Liver (tissue), 9 donors: ENCODE measurements around the gene MYO5A. TPM values are rescaled to one million over a fixed set of nuclear protein-coding genes. Genes with fewer than 3 reads are reported as not detected.
"Not testable (repeated sequence)": the region's sequence is repeated elsewhere in the genome, so short reads cannot be mapped to it uniquely, and the experiment has no call there.

Source experiments
- DNase-seq: peaks from one replicate; pipeline ENCODE4 v3.0.0-alpha.2; 2017; ENCODE audit warnings: low spot score
- H3K27ac ChIP-seq, 2 donors: one replicate each; pipeline ENCODE4 v1.7.0; 2013; ENCODE audit warnings: inconsistent platforms in 2 of 2, low read length in 2 of 2, control low read depth in 1 of 2, low read depth in 1 of 2, mild to moderate bottlenecking in 1 of 2
- H3K27me3 ChIP-seq, 4 donors: one replicate each; pipeline versions ENCODE4 v1.6.1 to v1.7.0; 2013; ENCODE audit warnings: low read length in 3 of 4, inconsistent platforms in 1 of 4, mild to moderate bottlenecking in 1 of 4, moderate library complexity in 1 of 4; ENCODE audit not compliant: control insufficient read depth in 4 of 4, insufficient read depth in 4 of 4
- H3K36me3 ChIP-seq, 4 donors: one replicate each; pipeline versions ENCODE4 v1.6.1 to v1.7.0; 2013; ENCODE audit warnings: low read length in 3 of 4, mild to moderate bottlenecking in 3 of 4, low read depth in 1 of 4, moderate library complexity in 1 of 4; ENCODE audit not compliant: control insufficient read depth in 4 of 4, insufficient read depth in 3 of 4
- H3K4me1 ChIP-seq, 4 donors: one replicate each; pipeline versions ENCODE4 v1.6.1 to v1.7.0; 2013; ENCODE audit warnings: low read length in 3 of 4, mild to moderate bottlenecking in 3 of 4, moderate library complexity in 1 of 4; ENCODE audit not compliant: control insufficient read depth in 4 of 4, insufficient read depth in 4 of 4
- H3K4me3 ChIP-seq, 3 donors: one replicate each; pipeline versions ENCODE4 v1.6.1 to v1.7.0; 2013; ENCODE audit warnings: low read length in 3 of 3, control low read depth in 1 of 3, low read depth in 1 of 3, mild to moderate bottlenecking in 1 of 3
- H3K9ac ChIP-seq, 2 donors: one replicate each; pipeline ENCODE4 v1.7.0; 2013; ENCODE audit warnings: low read length in 2 of 2, mild to moderate bottlenecking in 2 of 2, moderate library complexity in 2 of 2, control low read depth in 1 of 2, low read depth in 1 of 2
- H3K9me3 ChIP-seq, 4 donors: one replicate each; pipeline versions ENCODE4 v1.6.1 to v1.7.0; 2013; ENCODE audit warnings: low read length in 3 of 4; ENCODE audit not compliant: control insufficient read depth in 4 of 4
- FOXA1 ChIP-seq: IDR thresholded peaks from 2 replicates; pipeline ENCODE4 v1.6.1; 2016; ENCODE audit warnings: antibody characterized with exemption
- FOXA2 ChIP-seq: IDR thresholded peaks from 2 replicates; pipeline ENCODE4 v1.6.1; 2016; ENCODE audit warnings: antibody characterized with exemption
- HNF4A ChIP-seq, 2 donors: conservative IDR thresholded peaks; 2 replicates each; pipeline ENCODE4 v1.6.1; 2016; ENCODE audit warnings: antibody characterized with exemption in 2 of 2, mild to moderate bottlenecking in 2 of 2
- HNF4G ChIP-seq: IDR thresholded peaks from 2 replicates; pipeline ENCODE4 v1.6.1; 2016; ENCODE audit warnings: antibody characterized with exemption
- RAD21 ChIP-seq, 2 donors: IDR thresholded peaks; 2 replicates each; pipeline ENCODE4 v1.6.1; 2016; ENCODE audit warnings: antibody characterized with exemption in 2 of 2, mild to moderate bottlenecking in 2 of 2
- REST ChIP-seq: IDR thresholded peaks from 2 replicates; pipeline ENCODE4 v1.6.1; 2016; ENCODE audit warnings: antibody characterized with exemption, mild to moderate bottlenecking
- TAF1 ChIP-seq: conservative IDR thresholded peaks from 2 replicates; pipeline ENCODE4 v1.6.1; 2016; ENCODE audit warnings: antibody characterized with exemption, mild to moderate bottlenecking
- YY1 ChIP-seq: IDR thresholded peaks from 2 replicates; pipeline ENCODE4 v1.6.1; 2016; ENCODE audit warnings: antibody characterized with exemption, mild to moderate bottlenecking
- WGBS: extraction: QIAGEN DNeasy Blood & Tissue Kit; methylation state at CpG from one replicate; pipeline ENCODE4 v1.1.7; 2013; 5-methylcytosine and 5-hydroxymethylcytosine counted together
- polyA plus RNA-seq, 2 donors: library from polyadenylated mRNA; stranded (reverse) in 1 of 2; unstranded in 1 of 2; fragments of 200-250 nt in 1 of 2; fragments of >200 nt in 1 of 2; fragmentation: Nextera tagmentation in 1 of 2; extraction: Ambion mirVana in 1 of 2; gene quantifications; one replicate each; pipeline versions ENCODE4 v1.2.1 to v1.2.3, GENCODE V29; 2013 to 2015
- total RNA-seq, 2 donors: library from RNA; depleted of rRNA; stranded (reverse); fragments of >200 nt; gene quantifications; one replicate each; pipeline ENCODE4 v1.2.3, GENCODE V29; 2014
- TF ChIP-seq, protein P1 (sequence below): IDR thresholded peaks from 2 replicates; pipeline ENCODE4 v1.6.1; 2016; ENCODE audit warnings: antibody characterized with exemption
- TF ChIP-seq, protein P2 (sequence below): IDR thresholded peaks from 2 replicates; pipeline ENCODE4 v1.6.1; 2016; ENCODE audit warnings: antibody characterized with exemption
- donor health status: healthy.
- donor health status: healthy.
- donor health status: healthy.
- donor health status: healthy.
- donor health status: healthy.

The MYO5A gene
- total and polyA plus RNA-seq, 4 donors, result 1.0 to 7.1 (median 3.0) TPM

DNA sequence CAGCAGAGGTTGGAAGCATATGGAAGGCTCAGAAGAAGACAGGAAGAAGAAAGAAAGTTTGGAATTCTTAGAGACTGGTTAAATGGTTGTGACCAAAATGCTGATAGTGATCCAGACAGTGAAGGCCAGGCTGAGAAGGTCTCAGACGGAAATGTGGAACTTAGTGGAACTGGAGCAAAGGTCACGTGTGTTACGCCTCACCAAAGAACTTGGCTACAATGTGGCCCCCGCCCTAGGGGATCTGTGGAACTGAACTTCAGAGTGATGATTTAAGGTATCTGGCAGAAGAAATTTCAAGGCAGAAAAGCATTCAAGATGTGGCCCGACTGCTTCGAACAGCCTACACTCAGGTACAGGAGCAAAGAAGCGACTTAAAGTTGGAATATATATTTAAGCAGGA lies 83.1 kb downstream of the MYO5A start:
- no peaks in the 10 kb centered on the region for H3K27me3 ChIP-seq
- TF ChIP-seq RAD21 (IDR thresholded peaks at IDR 0.05) (no peak), YY1 (no peak), HNF4G (no peak), REST (no peak), HNF4A (conservative IDR thresholded peaks at IDR 0.05) (no peak), TAF1 (no peak)
- TF ChIP-seq, protein P1, sequence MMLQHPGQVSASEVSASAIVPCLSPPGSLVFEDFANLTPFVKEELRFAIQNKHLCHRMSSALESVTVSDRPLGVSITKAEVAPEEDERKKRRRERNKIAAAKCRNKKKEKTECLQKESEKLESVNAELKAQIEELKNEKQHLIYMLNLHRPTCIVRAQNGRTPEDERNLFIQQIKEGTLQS, result no peak
- TF ChIP-seq, protein P2, sequence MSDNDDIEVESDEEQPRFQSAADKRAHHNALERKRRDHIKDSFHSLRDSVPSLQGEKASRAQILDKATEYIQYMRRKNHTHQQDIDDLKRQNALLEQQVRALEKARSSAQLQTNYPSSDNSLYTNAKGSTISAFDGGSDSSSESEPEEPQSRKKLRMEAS, result no peak
- H3K36me3 ChIP-seq, result no peaks in the 10 kb centered on the region
- WGBS, result 82% methylated on average over 7 of the region's 7 CpGs
- DNase-seq, result no peak
- H3K4me3 ChIP-seq, result no peak overlapping the region
- H3K9ac ChIP-seq, result no peak overlapping the region
- peaks cover 0 to 1% (median 0%) of the 10 kb centered on the region in 4 donors for H3K4me1 ChIP-seq
- no peak overlapping the region for H3K27ac ChIP-seq
- no peaks in the 10 kb centered on the region for H3K9me3 ChIP-seq

- not testable (repeated sequence) for DNase-seq, H3K4me1 ChIP-seq, H3K27ac ChIP-seq, H3K9ac ChIP-seq, H3K27me3 ChIP-seq, H3K36me3 ChIP-seq, H3K9me3 ChIP-seq, H3K4me3 ChIP-seq
- WGBS, result 95% methylated on average over 6 of the region's 6 CpGs
These were observed 85.5 kb downstream of the MYO5A start for GRCh38 chr15:52443205-52443604.

- 89% methylated on average over 2 of the region's 2 CpGs for WGBS
- Histone ChIP-seq H3K36me3 (no peaks in the 10 kb centered on the region), H3K27me3 (no peaks in the 10 kb centered on the region), H3K4me3 (no peak overlapping the region), H3K4me1 (peaks cover 0 to 1% (median 0%) of the 10 kb centered on the region in 4 donors), H3K9me3 (no peaks in the 10 kb centered on the region), H3K27ac (no peak overlapping the region), H3K9ac (no peak overlapping the region)
- no peak for TF ChIP-seq FOXA2
- no peak for DNase-seq
These were observed 86.8 kb downstream of the MYO5A start for GRCh38 chr15:52441841-52442240.

DNA sequence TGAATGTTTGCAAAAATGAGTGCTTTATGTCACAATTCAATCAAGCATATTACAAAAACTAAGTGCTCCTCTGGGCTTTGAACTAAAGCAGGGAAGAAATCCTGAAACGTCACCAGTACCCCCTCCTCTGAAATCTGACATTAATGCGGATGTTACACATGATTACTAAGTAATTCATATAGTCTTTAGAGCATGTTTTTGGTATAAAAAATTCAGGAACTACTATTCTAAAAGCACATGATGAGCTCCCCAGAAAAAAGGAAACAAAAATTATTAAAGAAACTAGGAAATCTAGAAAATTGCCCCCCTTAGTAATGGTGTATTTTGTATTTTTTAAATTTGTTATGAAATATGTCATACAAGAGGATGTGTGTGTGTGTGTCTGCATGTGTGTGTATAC lies 87.7 kb downstream of the MYO5A start:
- no peak overlapping the region for H3K4me3 ChIP-seq
- no peaks in the 10 kb centered on the region for H3K27me3 ChIP-seq
- no peaks in the 10 kb centered on the region for H3K36me3 ChIP-seq
- H3K4me1 ChIP-seq, result peaks cover 0 to 1% (median 0%) of the 10 kb centered on the region in 4 donors
- H3K27ac ChIP-seq, result no peak overlapping the region
- no peaks in the 10 kb centered on the region for H3K9me3 ChIP-seq
- 57% methylated on average over 2 of the region's 2 CpGs for WGBS
- TF ChIP-seq HNF4A (conservative IDR thresholded peaks at IDR 0.05) (no peak), YY1 (no peak), FOXA1 (no peak), TAF1 (no peak)
- H3K9ac ChIP-seq, result no peak overlapping the region
- DNase-seq, result no peak
